WTC11 (cell line): Measurements from ENCODE around the gene CTNNA3. TPM values are rescaled to one million over a fixed set of nuclear protein-coding genes. Genes with fewer than 3 reads are reported as not detected.
"Not testable (repeated sequence)": the region's sequence is repeated elsewhere in the genome, so short reads cannot be mapped to it uniquely, and the experiment has no call there.

Experiments used
- ATAC-seq: fragments of 200-7000 bp; cut with Tn5 transposase; 2 replicates; pipeline ENCODE4 v1.10.0; 2021; ENCODE audit warnings: mild to moderate bottlenecking, moderate library complexity
- CTCF ChIA-PET: fragments of 300-600 bp; sonication (Branson Sonifier 250); formaldehyde crosslinking; loops from one replicate; lab custom pipeline; 2021; ENCODE audit warnings: antibody characterized with exemption; lab: Charles Lee
- POLR2A ChIA-PET: fragments of 350-600 bp; sonication (Branson Sonifier 250); formaldehyde crosslinking; loops from one replicate; lab custom pipeline; 2021; ENCODE audit warnings: antibody characterized with exemption; lab: Charles Lee
- DNase-seq: peaks from one replicate; pipeline ENCODE4 v3.0.0; 2021; ENCODE audit warnings: low spot score
- H3K27ac Mint-ChIP-seq: 2 replicates; pipeline ENCODE4 v1.8.0; 2021; ENCODE audit warnings: mixed read lengths
- H3K27me3 Mint-ChIP-seq: 2 replicates; pipeline ENCODE4 v1.8.0; 2021; ENCODE audit warnings: low read depth, mild to moderate bottlenecking, moderate library complexity, mixed read lengths
- H3K36me3 Mint-ChIP-seq: 2 replicates; pipeline ENCODE4 v1.8.0; 2021; ENCODE audit warnings: mixed read lengths
- H3K4me1 Mint-ChIP-seq: 2 replicates; pipeline ENCODE4 v1.8.0; 2022; ENCODE audit warnings: mixed read lengths
- H3K4me3 Mint-ChIP-seq: 2 replicates; pipeline ENCODE4 v1.8.0; 2021; ENCODE audit warnings: mild to moderate bottlenecking, moderate library complexity, mixed read lengths
- H3K9me3 Mint-ChIP-seq: 2 replicates; pipeline ENCODE4 v1.8.0; 2021; ENCODE audit warnings: mixed read lengths
- CBFB ChIP-seq: sonication (generic); formaldehyde crosslinking; IDR thresholded peaks from 2 replicates; pipeline ENCODE4 v1.8.1; 2022; ENCODE audit warnings: mild to moderate bottlenecking, low read depth, missing genetic modification reagents
- CDX4 ChIP-seq: fragments of 250-450 bp; sonication (Bioruptor Pico); IDR thresholded peaks from 2 replicates; pipeline ENCODE4 v1.9.0; 2021; ENCODE audit warnings: moderate library complexity, mild to moderate bottlenecking, inconsistent platforms, borderline replicate concordance
- CREM ChIP-seq: sonication (generic); formaldehyde crosslinking; IDR thresholded peaks from 2 replicates; pipeline ENCODE4 v1.8.1; 2022; ENCODE audit warnings: mild to moderate bottlenecking, missing genetic modification reagents, moderate library complexity
- ETV6 ChIP-seq: sonication (generic); formaldehyde crosslinking; IDR thresholded peaks from 2 replicates; pipeline ENCODE4 v1.8.1; 2022; ENCODE audit warnings: mild to moderate bottlenecking, missing genetic modification reagents
- FOXK1 ChIP-seq: sonication (generic); formaldehyde crosslinking; IDR thresholded peaks from 2 replicates; pipeline ENCODE4 v1.8.0; 2022; ENCODE audit warnings: mild to moderate bottlenecking, moderate library complexity, missing genetic modification reagents
- HMGA2 ChIP-seq: fragments of 250-450 bp; sonication (Bioruptor Pico); IDR thresholded peaks from 2 replicates; pipeline ENCODE4 v1.4.0; 2021; ENCODE audit warnings: mild to moderate bottlenecking, moderate library complexity
- IRF1 ChIP-seq: sonication (generic); formaldehyde crosslinking; IDR thresholded peaks from 2 replicates; pipeline ENCODE4 v1.8.0; 2023; ENCODE audit warnings: missing genetic modification reagents
- IRF2 ChIP-seq: sonication (generic); formaldehyde crosslinking; IDR thresholded peaks from 2 replicates; pipeline ENCODE4 v1.8.0; 2022; ENCODE audit warnings: low read depth, missing genetic modification reagents, borderline replicate concordance
- MXD4 ChIP-seq: fragments of 250-450 bp; sonication (Bioruptor Pico); IDR thresholded peaks from 2 replicates; pipeline ENCODE4 v1.8.0; 2021; ENCODE audit warnings: mild to moderate bottlenecking, moderate library complexity, borderline replicate concordance
- NFYB ChIP-seq: sonication (generic); formaldehyde crosslinking; conservative IDR thresholded peaks from 2 replicates; pipeline ENCODE4 v1.8.0; 2022; ENCODE audit warnings: low read depth, missing genetic modification reagents
- NR2C2 ChIP-seq: sonication (generic); formaldehyde crosslinking; IDR thresholded peaks from 2 replicates; pipeline ENCODE4 v1.8.0; 2022; ENCODE audit warnings: mild to moderate bottlenecking, missing genetic modification reagents
- NR3C1 ChIP-seq: sonication (generic); formaldehyde crosslinking; conservative IDR thresholded peaks from 2 replicates; pipeline ENCODE4 v1.8.1; 2023; ENCODE audit warnings: low read depth, mild to moderate bottlenecking, missing genetic modification reagents
- PRRX2 ChIP-seq: fragments of 250-450 bp; sonication (Bioruptor Pico); IDR thresholded peaks from 2 replicates; pipeline ENCODE4 v1.8.0; 2021; ENCODE audit warnings: mild to moderate bottlenecking
- RELA ChIP-seq: sonication (generic); formaldehyde crosslinking; IDR thresholded peaks from 2 replicates; pipeline ENCODE4 v1.8.1; 2022; ENCODE audit warnings: missing genetic modification reagents, mild to moderate bottlenecking, borderline replicate concordance
- SP1 ChIP-seq: sonication (generic); formaldehyde crosslinking; conservative IDR thresholded peaks from 2 replicates; pipeline ENCODE4 v1.8.1; 2022; ENCODE audit warnings: missing genetic modification reagents
- TCF7 ChIP-seq: sonication (generic); formaldehyde crosslinking; IDR thresholded peaks from 2 replicates; pipeline ENCODE4 v1.8.0; 2022; ENCODE audit warnings: mild to moderate bottlenecking, low read depth, missing genetic modification reagents, moderate library complexity
- TP53 ChIP-seq: sonication (generic); formaldehyde crosslinking; IDR thresholded peaks from 2 replicates; pipeline ENCODE4 v1.8.1; 2023; ENCODE audit warnings: mild to moderate bottlenecking, missing genetic modification reagents
- ZBTB21 ChIP-seq: sonication (generic); formaldehyde crosslinking; IDR thresholded peaks from 2 replicates; pipeline ENCODE4 v1.8.1; 2023; ENCODE audit warnings: mild to moderate bottlenecking, missing genetic modification reagents, borderline replicate concordance
- ZMAT4 ChIP-seq: fragments of 250-450 bp; sonication (Bioruptor Pico); IDR thresholded peaks from 2 replicates; pipeline ENCODE4 v1.9.0; 2021; ENCODE audit warnings: mild to moderate bottlenecking
- ZNF416 ChIP-seq: fragments of 250-450 bp; sonication (Bioruptor Pico); IDR thresholded peaks from 2 replicates; pipeline ENCODE4 v1.9.0; 2021; ENCODE audit warnings: mild to moderate bottlenecking, inconsistent platforms
- total RNA-seq: library from RNA; stranded (reverse); gene quantifications from 3 replicates; pipeline ENCODE4 v1.2.3, GENCODE V29; 2021
- TF ChIP-seq, protein P1 (sequence below): sonication (generic); formaldehyde crosslinking; IDR thresholded peaks from 2 replicates; pipeline ENCODE4 v1.8.1; 2023; ENCODE audit warnings: mild to moderate bottlenecking, missing genetic modification reagents, borderline replicate concordance
- TF ChIP-seq, protein P2 (sequence below): sonication (generic); formaldehyde crosslinking; conservative IDR thresholded peaks from 2 replicates; pipeline ENCODE4 v1.8.1; 2022; ENCODE audit warnings: mild to moderate bottlenecking, missing genetic modification reagents
- TF ChIP-seq, protein P3 (sequence below): sonication (generic); formaldehyde crosslinking; IDR thresholded peaks from 2 replicates; pipeline ENCODE4 v1.8.0; 2022; ENCODE audit warnings: mild to moderate bottlenecking, missing genetic modification reagents

Gene CTNNA3
- total RNA-seq, 1 experiment from 2014 or later, result 6.1 TPM

- no peak overlapping the region for H3K4me3 Mint-ChIP-seq
- CTCF ChIA-PET, result no interaction called here
- H3K27ac Mint-ChIP-seq, result no peak overlapping the region
- H3K36me3 Mint-ChIP-seq, result peaks cover 18% of the 10 kb centered on the region
- DNase-seq (no peak), ATAC-seq (no peak)
- POLR2A ChIA-PET, result no interaction called here
- H3K9me3 Mint-ChIP-seq, result peaks cover 33% of the 10 kb centered on the region
- no peaks in the 10 kb centered on the region for H3K27me3 Mint-ChIP-seq
- no peak for TF ChIP-seq RELA
- no peak for TF ChIP-seq ETV6 (CRISPR knock-in tag)
- no peak for TF ChIP-seq FOXK1 (CRISPR knock-in tag)
- no peak for TF ChIP-seq TCF7
- no peak for TF ChIP-seq CDX4 (CRISPR knock-in tag)
- TF ChIP-seq, protein P1, sequence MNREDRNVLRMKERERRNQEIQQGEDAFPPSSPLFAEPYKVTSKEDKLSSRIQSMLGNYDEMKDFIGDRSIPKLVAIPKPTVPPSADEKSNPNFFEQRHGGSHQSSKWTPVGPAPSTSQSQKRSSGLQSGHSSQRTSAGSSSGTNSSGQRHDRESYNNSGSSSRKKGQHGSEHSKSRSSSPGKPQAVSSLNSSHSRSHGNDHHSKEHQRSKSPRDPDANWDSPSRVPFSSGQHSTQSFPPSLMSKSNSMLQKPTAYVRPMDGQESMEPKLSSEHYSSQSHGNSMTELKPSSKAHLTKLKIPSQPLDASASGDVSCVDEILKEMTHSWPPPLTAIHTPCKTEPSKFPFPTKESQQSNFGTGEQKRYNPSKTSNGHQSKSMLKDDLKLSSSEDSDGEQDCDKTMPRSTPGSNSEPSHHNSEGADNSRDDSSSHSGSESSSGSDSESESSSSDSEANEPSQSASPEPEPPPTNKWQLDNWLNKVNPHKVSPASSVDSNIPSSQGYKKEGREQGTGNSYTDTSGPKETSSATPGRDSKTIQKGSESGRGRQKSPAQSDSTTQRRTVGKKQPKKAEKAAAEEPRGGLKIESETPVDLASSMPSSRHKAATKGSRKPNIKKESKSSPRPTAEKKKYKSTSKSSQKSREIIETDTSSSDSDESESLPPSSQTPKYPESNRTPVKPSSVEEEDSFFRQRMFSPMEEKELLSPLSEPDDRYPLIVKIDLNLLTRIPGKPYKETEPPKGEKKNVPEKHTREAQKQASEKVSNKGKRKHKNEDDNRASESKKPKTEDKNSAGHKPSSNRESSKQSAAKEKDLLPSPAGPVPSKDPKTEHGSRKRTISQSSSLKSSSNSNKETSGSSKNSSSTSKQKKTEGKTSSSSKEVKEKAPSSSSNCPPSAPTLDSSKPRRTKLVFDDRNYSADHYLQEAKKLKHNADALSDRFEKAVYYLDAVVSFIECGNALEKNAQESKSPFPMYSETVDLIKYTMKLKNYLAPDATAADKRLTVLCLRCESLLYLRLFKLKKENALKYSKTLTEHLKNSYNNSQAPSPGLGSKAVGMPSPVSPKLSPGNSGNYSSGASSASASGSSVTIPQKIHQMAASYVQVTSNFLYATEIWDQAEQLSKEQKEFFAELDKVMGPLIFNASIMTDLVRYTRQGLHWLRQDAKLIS (CRISPR knock-in tag), result no peak
- TF ChIP-seq, protein P2, sequence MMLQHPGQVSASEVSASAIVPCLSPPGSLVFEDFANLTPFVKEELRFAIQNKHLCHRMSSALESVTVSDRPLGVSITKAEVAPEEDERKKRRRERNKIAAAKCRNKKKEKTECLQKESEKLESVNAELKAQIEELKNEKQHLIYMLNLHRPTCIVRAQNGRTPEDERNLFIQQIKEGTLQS, result no peak
- TF ChIP-seq NFYB (CRISPR knock-in tag), result no peak
- TF ChIP-seq CREM (CRISPR knock-in tag), result no peak
- no peak for TF ChIP-seq IRF1 (CRISPR knock-in tag)
- TF ChIP-seq, protein P3, sequence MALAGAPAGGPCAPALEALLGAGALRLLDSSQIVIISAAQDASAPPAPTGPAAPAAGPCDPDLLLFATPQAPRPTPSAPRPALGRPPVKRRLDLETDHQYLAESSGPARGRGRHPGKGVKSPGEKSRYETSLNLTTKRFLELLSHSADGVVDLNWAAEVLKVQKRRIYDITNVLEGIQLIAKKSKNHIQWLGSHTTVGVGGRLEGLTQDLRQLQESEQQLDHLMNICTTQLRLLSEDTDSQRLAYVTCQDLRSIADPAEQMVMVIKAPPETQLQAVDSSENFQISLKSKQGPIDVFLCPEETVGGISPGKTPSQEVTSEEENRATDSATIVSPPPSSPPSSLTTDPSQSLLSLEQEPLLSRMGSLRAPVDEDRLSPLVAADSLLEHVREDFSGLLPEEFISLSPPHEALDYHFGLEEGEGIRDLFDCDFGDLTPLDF, result no peak
- TF ChIP-seq ZNF416 (CRISPR knock-in tag), result no peak
- TF ChIP-seq IRF2, result no peak
- no peak for TF ChIP-seq NR3C1 (CRISPR knock-in tag)
- H3K4me1 Mint-ChIP-seq, result peaks cover 8% of the 10 kb centered on the region
Measured at GRCh38 chr10:67533376-67533775, 162.6 kb downstream of the CTNNA3 start.

- ATAC-seq, H3K27ac Mint-ChIP-seq, H3K4me3 Mint-ChIP-seq, DNase-seq, H3K27me3 Mint-ChIP-seq, POLR2A ChIA-PET, H3K4me1 Mint-ChIP-seq: not testable (repeated sequence)
- CTCF ChIA-PET, result interaction anchor here (0.9 to 1.9 kb wide), 2 partner anchors 10 to 603 kb away, joined by 4 to 8 read pairs; no protein-coding TSS in a partner anchor
- peaks cover 33% of the 10 kb centered on the region for H3K9me3 Mint-ChIP-seq
- H3K36me3 Mint-ChIP-seq, result peaks cover 18% of the 10 kb centered on the region
Measured at GRCh38 chr10:67530990-67531389, 165.0 kb downstream of the CTNNA3 start.

GRCh38 chr10:67527351-67527750, 168.6 kb downstream of the CTNNA3 start:
- H3K4me1 Mint-ChIP-seq, result peaks cover 8% of the 10 kb centered on the region
- TF ChIP-seq TP53 (CRISPR knock-in tag) (no peak), ZBTB21 (CRISPR knock-in tag) (no peak), SP1 (CRISPR knock-in tag) (no peak), NR2C2 (CRISPR knock-in tag) (no peak), CBFB (no peak), ZMAT4 (CRISPR knock-in tag) (no peak), HMGA2 (CRISPR knock-in tag) (no peak), MXD4 (no peak), PRRX2 (CRISPR knock-in tag) (no peak), NR3C1 (CRISPR knock-in tag) (no peak)

More at GRCh38 chr10:67527351-67527750, 168.6 kb downstream of the CTNNA3 start:
- DNase-seq (no peak), ATAC-seq (no peak)
- Mint-ChIP-seq H3K9me3 (peaks cover 28% of the 10 kb centered on the region), H3K27ac (no peak overlapping the region), H3K27me3 (no peaks in the 10 kb centered on the region), H3K4me3 (no peak overlapping the region), H3K36me3 (peaks cover 18% of the 10 kb centered on the region)
- POLR2A ChIA-PET, result interaction anchor here (0.6 kb wide), 1 partner anchor 484 kb away, joined by 4 read pairs; no protein-coding TSS in a partner anchor
- CTCF ChIA-PET, result interaction anchor here (0.6 kb wide), 1 partner anchor 10 kb away, joined by 3 read pairs; no protein-coding TSS in a partner anchor
